SKM-1 (cell line): ENCODE measurements around the gene TALDO1.

Experiments
- DNase-seq: peaks from one replicate; lab custom pipeline; 2025; ENCODE audit not compliant: unreplicated experiment; lab: John Stamatoyannopoulos, UW

TALDO1 gene

GRCh38 chr11:747158-748006 lies at the start of gene TALDO1:
Gene TALDO1 (plus strand): TSS chr11:747464. CDS start chr11:747482, 18 bp downstream.
- DNase-seq: peak; percentile 86

- no peak for DNase-seq
Measured at GRCh38 chr11:697811-698311, 49.4 kb upstream of the TALDO1 start.

- DNase-seq: no peak
Measured at GRCh38 chr11:698493-699115, 48.7 kb upstream of the TALDO1 start.

- no peak for DNase-seq
Measured at GRCh38 chr11:699116-699508, 48.2 kb upstream of the TALDO1 start.

- DNase-seq: no peak
Measured at GRCh38 chr11:699753-700152, 47.5 kb upstream of the TALDO1 start.

- no peak for DNase-seq
Measured at GRCh38 chr11:701741-702461, 45.4 kb upstream of the TALDO1 start.

GRCh38 chr11:702462-703461 lies 44.5 kb upstream of the TALDO1 start:
- DNase-seq: no peak

- no peak for DNase-seq
Measured at GRCh38 chr11:703506-703905, 43.8 kb upstream of the TALDO1 start.

- DNase-seq: no peak
Measured at GRCh38 chr11:704228-704674, 43.0 kb upstream of the TALDO1 start.

- DNase-seq: no peak
Measured at GRCh38 chr11:704781-705645, 42.3 kb upstream of the TALDO1 start.

GRCh38 chr11:705646-706438 lies 41.4 kb upstream of the TALDO1 start, which contains the start of gene EPS8L2:
Gene EPS8L2 (plus strand): TSS chr11:706231. CDS start chr11:709408, 3,177 bp downstream.
- no peak for DNase-seq

- DNase-seq: no peak
Measured at GRCh38 chr11:706439-706956, 40.8 kb upstream of the TALDO1 start.

- DNase-seq: no peak
Measured at GRCh38 chr11:706957-707816, 40.1 kb upstream of the TALDO1 start.

- DNase-seq: no peak
Measured at GRCh38 chr11:707817-708420, 39.3 kb upstream of the TALDO1 start.

GRCh38 chr11:708511-708910 lies 38.8 kb upstream of the TALDO1 start:
- no peak for DNase-seq

- DNase-seq: no peak
Measured at GRCh38 chr11:709109-709997, 37.9 kb upstream of the TALDO1 start.
